HCT116 (cell line): ENCODE results near the gene DPH5.

ENCODE experiments used
- EZH2 ChIP-seq: fragments of 200-600 bp; sonication (generic); IDR thresholded peaks from 2 replicates; pipeline ENCODE4 v1.6.1; 2017; ENCODE audit warnings: antibody characterized with exemption, mixed run types
- EZH2phosphoT487 ChIP-seq: fragments of 200-600 bp; IDR thresholded peaks from 2 replicates; pipeline ENCODE4 v1.6.1; 2018; ENCODE audit warnings: antibody characterized with exemption, borderline replicate concordance
- POLR2A ChIP-seq: IDR thresholded peaks from 2 replicates; pipeline ENCODE4 v1.7.0; 2011; ENCODE audit warnings: borderline replicate concordance; ENCODE audit not compliant: insufficient read depth, insufficient read length; ENCODE audit errors: extremely low read depth
- POLR2AphosphoS5 ChIP-seq: IDR thresholded peaks from 2 replicates; pipeline ENCODE4 v1.6.1; 2011; ENCODE audit warnings: mild to moderate bottlenecking, low read depth, low read length, moderate library complexity
- RAD21 ChIP-seq: IDR thresholded peaks from 2 replicates; pipeline ENCODE4 v1.6.1; 2012; ENCODE audit warnings: low read depth, mild to moderate bottlenecking
- SP1 ChIP-seq: IDR thresholded peaks from 2 replicates; pipeline ENCODE4 v1.6.1; 2012; ENCODE audit warnings: low read depth
- ZNF274 ChIP-seq: fragments of 200-500 bp; sonication (Bioruptor generic); IDR thresholded peaks from 2 replicates; pipeline ENCODE4 v1.6.1; 2014; ENCODE audit warnings: mild to moderate bottlenecking, low read depth, low read length, inconsistent platforms
- TF ChIP-seq, protein P1 (sequence below), 3 experiments: fragments of 200-600 bp in 1 of 3; sonication (generic) in 1 of 3; IDR thresholded peaks in 2 of 3; conservative IDR thresholded peaks in 1 of 3; 2 replicates each; pipeline ENCODE4 v1.5.1; 2012 to 2017; ENCODE audit warnings: low read depth in 2 of 3, low read length in 2 of 3, antibody characterized with exemption in 1 of 3, borderline replicate concordance in 1 of 3, control low read depth in 1 of 3, mild to moderate bottlenecking in 1 of 3, mixed read lengths in 1 of 3, mixed run types in 1 of 3, moderate library complexity in 1 of 3; ENCODE audit not compliant: insufficient read depth in 1 of 3
- TF ChIP-seq, protein P2 (sequence below): IDR thresholded peaks from 2 replicates; pipeline ENCODE4 v1.6.1; 2012

GRCh38 chr1:101050869-101051268 is 25.3 kb upstream of the DPH5 start:
- TF ChIP-seq, protein P1, sequence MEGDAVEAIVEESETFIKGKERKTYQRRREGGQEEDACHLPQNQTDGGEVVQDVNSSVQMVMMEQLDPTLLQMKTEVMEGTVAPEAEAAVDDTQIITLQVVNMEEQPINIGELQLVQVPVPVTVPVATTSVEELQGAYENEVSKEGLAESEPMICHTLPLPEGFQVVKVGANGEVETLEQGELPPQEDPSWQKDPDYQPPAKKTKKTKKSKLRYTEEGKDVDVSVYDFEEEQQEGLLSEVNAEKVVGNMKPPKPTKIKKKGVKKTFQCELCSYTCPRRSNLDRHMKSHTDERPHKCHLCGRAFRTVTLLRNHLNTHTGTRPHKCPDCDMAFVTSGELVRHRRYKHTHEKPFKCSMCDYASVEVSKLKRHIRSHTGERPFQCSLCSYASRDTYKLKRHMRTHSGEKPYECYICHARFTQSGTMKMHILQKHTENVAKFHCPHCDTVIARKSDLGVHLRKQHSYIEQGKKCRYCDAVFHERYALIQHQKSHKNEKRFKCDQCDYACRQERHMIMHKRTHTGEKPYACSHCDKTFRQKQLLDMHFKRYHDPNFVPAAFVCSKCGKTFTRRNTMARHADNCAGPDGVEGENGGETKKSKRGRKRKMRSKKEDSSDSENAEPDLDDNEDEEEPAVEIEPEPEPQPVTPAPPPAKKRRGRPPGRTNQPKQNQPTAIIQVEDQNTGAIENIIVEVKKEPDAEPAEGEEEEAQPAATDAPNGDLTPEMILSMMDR (IDR thresholded peaks at IDR 0.05 in 2 of 3, conservative IDR thresholded peaks at IDR 0.05 in 1 of 3; ENCODE audit: borderline replicate concordance in 1 of 3, insufficient read depth in 1 of 3, low read depth in 2 of 3, low read length in 2 of 3), result no peak
- TF ChIP-seq POLR2A, result no peak
- no peak for TF ChIP-seq RAD21
- TF ChIP-seq EZH2phosphoT487, result no peak
- TF ChIP-seq SP1, result no peak
- TF ChIP-seq, protein P2, sequence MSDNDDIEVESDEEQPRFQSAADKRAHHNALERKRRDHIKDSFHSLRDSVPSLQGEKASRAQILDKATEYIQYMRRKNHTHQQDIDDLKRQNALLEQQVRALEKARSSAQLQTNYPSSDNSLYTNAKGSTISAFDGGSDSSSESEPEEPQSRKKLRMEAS, result no peak
- TF ChIP-seq POLR2AphosphoS5, result no peak
- no peak for TF ChIP-seq ZNF274
- no peak for TF ChIP-seq EZH2
